Activated effector memory CD4-positive, alpha-beta T cell treated with Interleukin-2 at 50 U/mL for 16 hours (primary cell): ENCODE measurements around the gene CRYBG2.

ENCODE experiments used
- DNase-seq: peaks from one replicate; pipeline ENCODE4 v3.0.0-alpha.2; 2020

The CRYBG2 gene

GRCh38 chr1:26368006-26368405, 14.1 kb upstream of the CRYBG2 start:
- no peak for DNase-seq

- DNase-seq = no peak
These were observed 13.5 kb upstream of the CRYBG2 start for GRCh38 chr1:26367441-26367840.

GRCh38 chr1:26364956-26365355, 11.0 kb upstream of the CRYBG2 start:
- DNase-seq = no peak

GRCh38 chr1:26363549-26364448, 9.9 kb upstream of the CRYBG2 start:
- DNase-seq = peak; percentile 76

- DNase-seq = no peak
These were observed 8.4 kb upstream of the CRYBG2 start for GRCh38 chr1:26362331-26362730.

- no peak for DNase-seq
These were observed 7.7 kb upstream of the CRYBG2 start for GRCh38 chr1:26361605-26362122.

- no peak for DNase-seq
These were observed 7.1 kb upstream of the CRYBG2 start for GRCh38 chr1:26360807-26361604.

- peak; percentile 17 for DNase-seq
These were observed 6.3 kb upstream of the CRYBG2 start for GRCh38 chr1:26359981-26360806.

- DNase-seq = peak; percentile 67
These were observed 4.8 kb upstream of the CRYBG2 start for GRCh38 chr1:26358411-26359384.

- no peak for DNase-seq
These were observed 3.2 kb upstream of the CRYBG2 start for GRCh38 chr1:26357121-26357602.

GRCh38 chr1:26356106-26356505, 2.2 kb upstream of the CRYBG2 start:
- no peak for DNase-seq

GRCh38 chr1:26354972-26355371, 1.0 kb upstream of the CRYBG2 start:
- DNase-seq = no peak

- no peak for DNase-seq
These were observed 595 bp downstream of the CRYBG2 start for GRCh38 chr1:26353210-26353859.

- DNase-seq = no peak
These were observed 1.6 kb downstream of the CRYBG2 start for GRCh38 chr1:26352338-26352679.

- DNase-seq = no peak
These were observed 2.2 kb downstream of the CRYBG2 start for GRCh38 chr1:26351590-26352337.

- DNase-seq = no peak
These were observed 3.0 kb downstream of the CRYBG2 start for GRCh38 chr1:26350701-26351589.

GRCh38 chr1:26350343-26350700, 3.6 kb downstream of the CRYBG2 start:
- DNase-seq = no peak

GRCh38 chr1:26349877-26350244, 4.1 kb downstream of the CRYBG2 start:
- DNase-seq = no peak

- DNase-seq = no peak
These were observed 4.6 kb downstream of the CRYBG2 start for GRCh38 chr1:26349188-26349876.
